ENCODE measurements around the gene SSBP2.

Gene SSBP2

GRCh38 chr5:81633891-81634290 is 117.0 kb downstream of the SSBP2 start:
- no peak overlapping the region for H3K4me3 ChIP-seq (ENCODE audit: low read depth in 1 of 2, low read length in 1 of 2)
- no peak for TF ChIP-seq CTCF (IDR thresholded peaks at IDR 0.05)
- no peaks in the 10 kb centered on the region for H3K4me1 ChIP-seq (ENCODE audit: control insufficient read depth in 1 of 2, insufficient read depth in 1 of 2, low read depth in 1 of 2, low read length in 1 of 2)
- no peaks in the 10 kb centered on the region for H3K9me3 ChIP-seq
- no peaks in the 10 kb centered on the region for H3K27me3 ChIP-seq
- H3K36me3 ChIP-seq: no peaks in the 10 kb centered on the region
- no peak overlapping the region for H3K27ac ChIP-seq

- H3K4me3 ChIP-seq (ENCODE audit: low read depth in 1 of 2, low read length in 1 of 2): no peak overlapping the region
- no peaks in the 10 kb centered on the region for H3K4me1 ChIP-seq (ENCODE audit: control insufficient read depth in 1 of 2, insufficient read depth in 1 of 2, low read depth in 1 of 2, low read length in 1 of 2)
- H3K27me3 ChIP-seq: no peaks in the 10 kb centered on the region
- H3K36me3 ChIP-seq: no peaks in the 10 kb centered on the region
- no peak overlapping the region for H3K27ac ChIP-seq
- no peaks in the 10 kb centered on the region for H3K9me3 ChIP-seq
- no peak for TF ChIP-seq CTCF (IDR thresholded peaks at IDR 0.05)
Measured at GRCh38 chr5:81633471-81633870, 117.4 kb downstream of the SSBP2 start.

GRCh38 chr5:81632679-81633078 is 118.2 kb downstream of the SSBP2 start:
- no peak for TF ChIP-seq CTCF (IDR thresholded peaks at IDR 0.05)
- Histone ChIP-seq H3K27me3 (no peaks in the 10 kb centered on the region), H3K4me3 (ENCODE audit: low read depth in 1 of 2, low read length in 1 of 2) (no peak overlapping the region), H3K27ac (no peak overlapping the region), H3K4me1 (ENCODE audit: control insufficient read depth in 1 of 2, insufficient read depth in 1 of 2, low read depth in 1 of 2, low read length in 1 of 2) (no peaks in the 10 kb centered on the region), H3K36me3 (no peaks in the 10 kb centered on the region), H3K9me3 (no peaks in the 10 kb centered on the region)

GRCh38 chr5:81631621-81632020 is 119.3 kb downstream of the SSBP2 start:
- no peak for TF ChIP-seq CTCF (IDR thresholded peaks at IDR 0.05)
- H3K36me3 ChIP-seq: no peaks in the 10 kb centered on the region
- no peaks in the 10 kb centered on the region for H3K27me3 ChIP-seq
- H3K9me3 ChIP-seq: no peaks in the 10 kb centered on the region
- H3K4me3 ChIP-seq (ENCODE audit: low read depth in 1 of 2, low read length in 1 of 2): no peak overlapping the region
- H3K27ac ChIP-seq: no peak overlapping the region
- H3K4me1 ChIP-seq (ENCODE audit: control insufficient read depth in 1 of 2, insufficient read depth in 1 of 2, low read depth in 1 of 2, low read length in 1 of 2): no peaks in the 10 kb centered on the region

- no peaks in the 10 kb centered on the region for H3K27me3 ChIP-seq
- H3K4me1 ChIP-seq (ENCODE audit: control insufficient read depth in 1 of 2, insufficient read depth in 1 of 2, low read depth in 1 of 2, low read length in 1 of 2): no peaks in the 10 kb centered on the region
- H3K36me3 ChIP-seq: no peaks in the 10 kb centered on the region
- no peak overlapping the region for H3K27ac ChIP-seq
- TF ChIP-seq CTCF (IDR thresholded peaks at IDR 0.05): no peak
- no peaks in the 10 kb centered on the region for H3K9me3 ChIP-seq
- H3K4me3 ChIP-seq (ENCODE audit: low read depth in 1 of 2, low read length in 1 of 2): no peak overlapping the region
Measured at GRCh38 chr5:81631124-81631523, 119.8 kb downstream of the SSBP2 start.

GRCh38 chr5:81630684-81631083 is 120.2 kb downstream of the SSBP2 start:
- Histone ChIP-seq H3K4me1 (ENCODE audit: control insufficient read depth in 1 of 2, insufficient read depth in 1 of 2, low read depth in 1 of 2, low read length in 1 of 2) (no peaks in the 10 kb centered on the region), H3K36me3 (no peaks in the 10 kb centered on the region), H3K27ac (no peak overlapping the region), H3K4me3 (ENCODE audit: low read depth in 1 of 2, low read length in 1 of 2) (no peak overlapping the region), H3K9me3 (no peaks in the 10 kb centered on the region), H3K27me3 (no peaks in the 10 kb centered on the region)
- no peak for TF ChIP-seq CTCF (IDR thresholded peaks at IDR 0.05)

Data from neutrophil (primary cell).